ENCODE data around the gene TTBK2.

Gene TTBK2

GRCh38 chr15:42808913-42809312, 111.7 kb downstream of the TTBK2 start:
- H3K9me3 ChIP-seq (ENCODE audit: control insufficient read depth, insufficient read depth, low read depth, low read length), result no peaks in the 10 kb centered on the region

GRCh38 chr15:42805266-42805665, 115.3 kb downstream of the TTBK2 start:
- CTCF ChIA-PET, result interaction anchor here (1.7 kb wide), 1 partner anchor 121 kb away, joined by 9 read pairs; no protein-coding TSS in a partner anchor
- Histone ChIP-seq H3K9me3 (ENCODE audit: control insufficient read depth, insufficient read depth, low read depth, low read length) (no peaks in the 10 kb centered on the region), H3K36me3 (ENCODE audit: control insufficient read depth in 2 of 2, insufficient read depth in 1 of 2, low read length in 2 of 2) (peaks cover 0 to 19% of the 10 kb centered on the region in 2 experiments; a peak in 1 of 3 replicates), H3K4me3 (ENCODE audit: low read depth, low read length) (no peak overlapping the region), H3K27ac (ENCODE audit: extremely low read depth, low read depth, low read length) (no peak overlapping the region), H3K4me1 (ENCODE audit: control insufficient read depth, insufficient read depth, low read length) (no peaks in the 10 kb centered on the region)
- POLR2A ChIA-PET, result no interaction called here
- TF ChIP-seq ZNF830 (tag by site-specific recombination; IDR thresholded peaks at IDR 0.05; ENCODE audit: low read depth) (no peak), ZSCAN16 (tag by site-specific recombination; IDR thresholded peaks at IDR 0.05) (no peak), ZBTB17 (tag by site-specific recombination; IDR thresholded peaks at IDR 0.05) (no peak), ZBTB1 (tag by site-specific recombination; IDR thresholded peaks at IDR 0.05) (no peak), ZNF704 (tag by site-specific recombination; IDR thresholded peaks at IDR 0.05) (no peak), ZFHX2 (tag by site-specific recombination; conservative IDR thresholded peaks at IDR 0.05) (no peak), ZNF571 (tag by site-specific recombination; IDR thresholded peaks at IDR 0.05) (no peak), OSR2 (tag by site-specific recombination; IDR thresholded peaks at IDR 0.05) (no peak), ZNF549 (tag by site-specific recombination; IDR thresholded peaks at IDR 0.05) (no peak), SALL2 (tag by site-specific recombination; IDR thresholded peaks at IDR 0.05; ENCODE audit: borderline replicate concordance) (no peak)

More at GRCh38 chr15:42808913-42809312, 111.7 kb downstream of the TTBK2 start:
- Histone ChIP-seq H3K36me3 (ENCODE audit: control insufficient read depth in 2 of 2, insufficient read depth in 1 of 2, low read length in 2 of 2) (no peaks in the 10 kb centered on the region; a peak in 1 of 3 replicates), H3K4me1 (ENCODE audit: control insufficient read depth, insufficient read depth, low read length) (no peaks in the 10 kb centered on the region), H3K4me3 (ENCODE audit: low read depth, low read length) (no peak overlapping the region), H3K27ac (ENCODE audit: extremely low read depth, low read depth, low read length) (no peak overlapping the region)
- CTCF ChIA-PET, result interaction anchor here (0.6 to 0.8 kb wide), 2 partner anchors 8 to 14 kb away, joined by 3 to 4 read pairs; no protein-coding TSS in a partner anchor
- TF ChIP-seq ZNF18 (tag by site-specific recombination; IDR thresholded peaks at IDR 0.05) (no peak), ZNF121 (tag by site-specific recombination; IDR thresholded peaks at IDR 0.05) (no peak), ZBTB7A (tag by site-specific recombination; IDR thresholded peaks at IDR 0.05; ENCODE audit: low read depth) (no peak), SP7 (tag by site-specific recombination; IDR thresholded peaks at IDR 0.05) (no peak), ZNF776 (tag by site-specific recombination; IDR thresholded peaks at IDR 0.05; ENCODE audit: borderline replicate concordance) (no peak), ZBTB44 (tag by site-specific recombination; IDR thresholded peaks at IDR 0.05) (no peak), ZBTB26 (tag by site-specific recombination; optimal IDR thresholded peaks at IDR 0.05) (no peak), ZBTB8A (tag by site-specific recombination; IDR thresholded peaks at IDR 0.05) (no peak), MZF1 (tag by site-specific recombination; IDR thresholded peaks at IDR 0.05; ENCODE audit: borderline replicate concordance) (no peak), ZNF16 (tag by site-specific recombination; IDR thresholded peaks at IDR 0.05; ENCODE audit: low read depth) (no peak), ZBTB49 (tag by site-specific recombination; IDR thresholded peaks at IDR 0.05; ENCODE audit: low read depth) (no peak)
- POLR2A ChIA-PET, result no interaction called here

All from HEK293 (cell line).